Testis (tissue), 2 donors: ENCODE results near the gene SLC26A5.

Experiments used
- POLR2A ChIP-seq: fragments of 450-650 bp; IDR thresholded peaks from one replicate; pipeline ENCODE4 v1.6.1; 2017; ENCODE audit warnings: antibody characterized with exemption, mild to moderate bottlenecking, moderate library complexity
- TF ChIP-seq, protein P1 (sequence below), 3 experiments: fragments of 450-650 bp in 2 of 3; fragments of 200-600 bp in 1 of 3; sonication (generic) in 1 of 3; IDR thresholded peaks; one replicate each; pipeline ENCODE4 v1.5.1; 2016 to 2019; ENCODE audit warnings: antibody characterized with exemption in 3 of 3, mild to moderate bottlenecking in 2 of 3, moderate library complexity in 1 of 3

DNA sequence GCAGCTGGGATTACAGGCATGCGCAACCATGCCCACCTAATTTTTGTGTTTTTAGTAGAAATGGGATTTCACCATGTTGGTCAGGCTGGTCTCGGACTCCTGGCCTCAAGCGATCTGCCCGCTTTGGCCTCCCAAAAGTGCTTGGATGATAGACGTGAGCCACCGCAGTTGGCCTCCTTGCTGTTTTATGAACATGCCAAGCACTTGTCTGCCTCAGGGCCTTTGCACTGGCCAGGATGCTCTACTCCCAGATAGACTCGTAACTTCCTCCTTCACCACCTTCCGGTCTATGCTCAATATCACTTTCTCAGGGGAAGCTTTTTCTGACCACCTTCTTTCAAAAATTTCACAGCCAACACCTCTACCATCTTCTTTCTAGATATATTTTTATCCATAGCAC lies 6.3 kb downstream of the SLC26A5 start:
- TF ChIP-seq, protein P1, sequence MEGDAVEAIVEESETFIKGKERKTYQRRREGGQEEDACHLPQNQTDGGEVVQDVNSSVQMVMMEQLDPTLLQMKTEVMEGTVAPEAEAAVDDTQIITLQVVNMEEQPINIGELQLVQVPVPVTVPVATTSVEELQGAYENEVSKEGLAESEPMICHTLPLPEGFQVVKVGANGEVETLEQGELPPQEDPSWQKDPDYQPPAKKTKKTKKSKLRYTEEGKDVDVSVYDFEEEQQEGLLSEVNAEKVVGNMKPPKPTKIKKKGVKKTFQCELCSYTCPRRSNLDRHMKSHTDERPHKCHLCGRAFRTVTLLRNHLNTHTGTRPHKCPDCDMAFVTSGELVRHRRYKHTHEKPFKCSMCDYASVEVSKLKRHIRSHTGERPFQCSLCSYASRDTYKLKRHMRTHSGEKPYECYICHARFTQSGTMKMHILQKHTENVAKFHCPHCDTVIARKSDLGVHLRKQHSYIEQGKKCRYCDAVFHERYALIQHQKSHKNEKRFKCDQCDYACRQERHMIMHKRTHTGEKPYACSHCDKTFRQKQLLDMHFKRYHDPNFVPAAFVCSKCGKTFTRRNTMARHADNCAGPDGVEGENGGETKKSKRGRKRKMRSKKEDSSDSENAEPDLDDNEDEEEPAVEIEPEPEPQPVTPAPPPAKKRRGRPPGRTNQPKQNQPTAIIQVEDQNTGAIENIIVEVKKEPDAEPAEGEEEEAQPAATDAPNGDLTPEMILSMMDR (IDR thresholded peaks at IDR 0.05), result no peak
- no peak for TF ChIP-seq POLR2A
